Choroid plexus epithelial cell (primary cell): ENCODE results near the gene PDE4B.

ENCODE experiments used
- DNase-seq: peaks from one replicate; pipeline ENCODE4 v3.0.0-alpha.2; 2010; ENCODE audit warnings: low read depth
- H3K4me3 ChIP-seq: 2 replicates; pipeline ENCODE4 v1.5.1; 2011; ENCODE audit warnings: low read depth, mild to moderate bottlenecking, control low read depth, low read length, moderate library complexity
- TF ChIP-seq, protein P1 (sequence below): conservative IDR thresholded peaks from 2 replicates; pipeline ENCODE4 v1.5.1; 2011; ENCODE audit warnings: low read depth, mild to moderate bottlenecking, control low read depth, inconsistent platforms, low read length, moderate library complexity

PDE4B gene

DNA sequence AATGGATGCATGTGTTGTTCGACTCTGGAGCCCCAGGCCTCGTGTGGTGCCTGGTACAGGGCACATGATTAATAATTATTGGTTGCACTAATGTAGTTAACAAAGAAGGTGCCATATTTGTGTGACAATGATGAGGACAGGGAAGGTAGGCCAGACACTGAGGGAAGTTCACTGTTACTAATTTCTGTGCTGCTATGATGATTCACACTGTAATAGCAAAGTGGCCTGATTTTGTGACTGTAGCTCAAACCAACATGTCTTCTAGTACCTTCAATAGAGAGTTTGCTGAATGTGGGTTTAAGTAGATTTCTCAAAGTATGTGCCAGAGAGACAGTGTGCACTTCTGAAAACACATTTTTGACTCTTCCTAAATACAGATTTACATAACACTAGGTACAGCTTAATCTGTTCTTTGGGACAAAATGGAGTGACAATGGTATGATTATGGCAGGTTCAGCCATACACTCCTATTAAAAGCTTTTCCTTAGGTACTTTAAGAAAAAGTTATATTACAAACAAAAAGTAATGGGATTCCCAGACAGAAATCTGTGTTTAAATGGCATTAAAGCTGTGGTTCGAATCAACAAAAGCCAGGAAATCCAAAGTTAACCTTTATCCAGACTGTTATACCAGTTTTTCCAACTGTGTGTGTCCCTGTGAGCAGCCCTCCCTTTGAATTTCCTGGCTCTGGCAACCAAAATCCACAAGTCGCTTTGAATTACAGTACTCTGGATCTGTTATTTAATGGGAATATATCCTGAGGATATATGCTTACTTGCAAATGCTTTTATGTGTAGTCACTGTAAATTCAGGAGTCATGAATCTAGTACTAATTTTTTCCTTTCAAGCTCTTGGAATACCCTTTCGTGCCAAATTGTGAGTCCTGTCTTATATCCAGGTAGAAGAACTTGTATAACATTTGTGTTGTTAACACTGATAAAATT is 464.2 kb downstream of the PDE4B start:
- H3K4me3 ChIP-seq: no peak overlapping the region
- no peak for DNase-seq
- TF ChIP-seq, protein P1, sequence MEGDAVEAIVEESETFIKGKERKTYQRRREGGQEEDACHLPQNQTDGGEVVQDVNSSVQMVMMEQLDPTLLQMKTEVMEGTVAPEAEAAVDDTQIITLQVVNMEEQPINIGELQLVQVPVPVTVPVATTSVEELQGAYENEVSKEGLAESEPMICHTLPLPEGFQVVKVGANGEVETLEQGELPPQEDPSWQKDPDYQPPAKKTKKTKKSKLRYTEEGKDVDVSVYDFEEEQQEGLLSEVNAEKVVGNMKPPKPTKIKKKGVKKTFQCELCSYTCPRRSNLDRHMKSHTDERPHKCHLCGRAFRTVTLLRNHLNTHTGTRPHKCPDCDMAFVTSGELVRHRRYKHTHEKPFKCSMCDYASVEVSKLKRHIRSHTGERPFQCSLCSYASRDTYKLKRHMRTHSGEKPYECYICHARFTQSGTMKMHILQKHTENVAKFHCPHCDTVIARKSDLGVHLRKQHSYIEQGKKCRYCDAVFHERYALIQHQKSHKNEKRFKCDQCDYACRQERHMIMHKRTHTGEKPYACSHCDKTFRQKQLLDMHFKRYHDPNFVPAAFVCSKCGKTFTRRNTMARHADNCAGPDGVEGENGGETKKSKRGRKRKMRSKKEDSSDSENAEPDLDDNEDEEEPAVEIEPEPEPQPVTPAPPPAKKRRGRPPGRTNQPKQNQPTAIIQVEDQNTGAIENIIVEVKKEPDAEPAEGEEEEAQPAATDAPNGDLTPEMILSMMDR: no peak

DNA sequence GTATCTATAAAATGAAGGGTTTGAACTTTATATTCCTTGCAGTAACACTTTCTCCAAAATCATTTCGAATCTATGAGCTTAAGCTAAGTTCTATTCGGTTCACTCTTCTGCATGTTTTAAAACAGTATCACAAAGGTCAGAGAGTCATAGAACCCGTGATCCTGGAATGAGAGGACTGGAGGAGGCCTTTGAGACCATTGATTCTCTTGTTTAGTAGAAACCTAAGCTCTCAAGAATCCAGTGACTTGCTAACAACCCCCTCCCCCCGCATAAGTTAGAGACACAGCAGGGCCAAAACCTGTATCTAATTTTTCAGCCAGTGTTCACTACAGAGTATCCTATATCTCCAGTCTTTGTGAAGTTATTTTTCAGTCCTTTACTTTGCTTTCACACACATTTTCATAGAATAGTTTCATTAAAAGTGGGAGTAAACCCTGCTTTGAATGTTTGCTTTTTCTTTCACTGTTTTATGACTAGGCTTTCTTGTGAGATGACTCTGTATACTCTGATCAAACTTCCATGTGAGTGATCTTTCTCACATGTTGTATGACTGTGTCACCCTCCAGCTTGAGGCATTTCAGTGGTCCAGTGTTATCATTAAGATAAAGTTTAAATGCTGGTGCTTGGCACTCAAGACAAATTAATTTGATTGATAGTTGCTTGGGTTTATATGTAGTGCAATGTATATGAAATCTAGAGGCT is 465.9 kb downstream of the PDE4B start:
- TF ChIP-seq, protein P1: no peak
- H3K4me3 ChIP-seq: no peak overlapping the region
- no peak for DNase-seq

DNA sequence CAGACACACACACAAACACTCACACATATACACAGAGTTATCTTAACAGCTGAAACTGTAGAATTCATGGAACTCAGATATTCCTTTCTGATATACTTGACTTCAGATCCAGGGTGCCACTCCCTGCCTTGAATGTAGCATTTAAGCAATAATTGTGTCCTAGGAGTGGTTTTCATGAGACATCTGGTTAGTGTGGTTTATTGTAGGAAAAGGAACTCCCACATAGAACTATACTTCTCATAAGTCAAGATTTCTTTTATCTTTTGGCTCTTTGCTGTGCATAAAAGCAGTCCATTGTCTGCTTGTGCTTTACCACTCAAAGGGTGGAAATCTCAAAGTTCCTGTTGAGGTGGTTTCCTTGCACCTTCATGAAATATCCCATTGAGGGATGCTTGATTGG is 468.7 kb downstream of the PDE4B start:
- no peak for DNase-seq
- TF ChIP-seq, protein P1: no peak

GRCh38 chr1:66262208-66262963 is 469.7 kb downstream of the PDE4B start:
- H3K4me3 ChIP-seq: no peak overlapping the region
- peak; percentile 72 for DNase-seq
- TF ChIP-seq, protein P1: no peak

More for the DNA sequence above, 468.7 kb downstream of the PDE4B start:
- no peak overlapping the region for H3K4me3 ChIP-seq

GRCh38 chr1:66265268-66265667 is 472.6 kb downstream of the PDE4B start:
- H3K4me3 ChIP-seq: no peak overlapping the region
- TF ChIP-seq, protein P1: no peak
- no peak for DNase-seq

- H3K4me3 ChIP-seq: no peak overlapping the region
- peak; percentile 44 for DNase-seq
- TF ChIP-seq, protein P1: no peak
Observed at GRCh38 chr1:66265796-66266195, 473.1 kb downstream of the PDE4B start.
